K562 (cell line): ENCODE results near the gene PFKFB2. TPM values are rescaled to one million over a fixed set of nuclear protein-coding genes. Genes with fewer than 3 reads are reported as not detected.

Experiments
- DACH1 ChIP-seq: fragments of 450-650 bp; IDR thresholded peaks from 2 replicates; pipeline ENCODE4 v1.6.1; 2018; ENCODE audit not compliant: partially characterized antibody
- DPF2 ChIP-seq: fragments of 450-650 bp; IDR thresholded peaks from 2 replicates; pipeline ENCODE4 v1.6.1; 2016
- E2F3 ChIP-seq: fragments of 250-450 bp; sonication (Bioruptor Pico); IDR thresholded peaks from 2 replicates; pipeline ENCODE4 v1.4.0; 2020; ENCODE audit warnings: mild to moderate bottlenecking
- EP400 ChIP-seq: fragments of 450-650 bp; IDR thresholded peaks from 2 replicates; pipeline ENCODE4 v1.6.1; 2017; ENCODE audit warnings: antibody characterized with exemption, mild to moderate bottlenecking, moderate library complexity
- ESRRA ChIP-seq: fragments of 450-650 bp; IDR thresholded peaks from 2 replicates; pipeline ENCODE4 v1.6.1; 2014; ENCODE audit warnings: low read depth, mild to moderate bottlenecking, moderate library complexity, borderline replicate concordance
- HEY1 ChIP-seq: fragments of 250-450 bp; sonication (Bioruptor Pico); IDR thresholded peaks from 2 replicates; pipeline ENCODE4 v1.5.0; 2020; ENCODE audit warnings: mild to moderate bottlenecking, moderate library complexity, borderline replicate concordance
- HNRNPH1 ChIP-seq: fragments of 200-400 bp; formaldehyde crosslinking; optimal IDR thresholded peaks from 2 replicates; pipeline ENCODE3; 2017; ENCODE audit warnings: low read depth, mild to moderate bottlenecking, low read length, moderate library complexity
- HOXB6 ChIP-seq: fragments of 250-450 bp; sonication (Bioruptor Pico); IDR thresholded peaks from 2 replicates; pipeline ENCODE4 v1.5.1; 2022; ENCODE audit warnings: mild to moderate bottlenecking, borderline replicate concordance
- ID3 ChIP-seq, 2 experiments: fragments of 250-450 bp in 1 of 2; fragments of 450-650 bp in 1 of 2; sonication (Bioruptor Pico) in 1 of 2; IDR thresholded peaks; 2 replicates each; pipeline versions ENCODE4 v1.6.1 to v1.8.0; 2016 to 2021; ENCODE audit warnings: mild to moderate bottlenecking in 2 of 2, moderate library complexity in 2 of 2, missing compliant biosample characterization in 1 of 2, missing genetic modification characterization in 1 of 2
- KAT8 ChIP-seq: fragments of 450-650 bp; IDR thresholded peaks from 2 replicates; pipeline ENCODE4 v1.6.1; 2016; ENCODE audit warnings: low read depth, mild to moderate bottlenecking
- RFX5 ChIP-seq: IDR thresholded peaks from 2 replicates; pipeline ENCODE4 v1.6.1; 2011; ENCODE audit warnings: low read depth, mild to moderate bottlenecking, improper control_type of control experiment, low read length
- SAP30 ChIP-seq: fragments of 200-600 bp; sonication (generic); IDR thresholded peaks from 2 replicates; pipeline ENCODE4 v1.6.1; 2012; ENCODE audit warnings: borderline replicate concordance, low read depth, mild to moderate bottlenecking, moderate library complexity, low read length, control low read depth, inconsistent platforms; ENCODE audit not compliant: insufficient read depth, poor library complexity, severe bottlenecking
- SIRT6 ChIP-seq: IDR thresholded peaks from one replicate; pipeline ENCODE4 v1.6.1; 2012; ENCODE audit warnings: low read depth, mild to moderate bottlenecking, control low read depth, inconsistent platforms, low read length, moderate library complexity
- SMARCA5 ChIP-seq: fragments of 450-650 bp; IDR thresholded peaks from 2 replicates; pipeline ENCODE4 v1.6.1; 2016
- THRAP3 ChIP-seq: fragments of 450-650 bp; IDR thresholded peaks from 2 replicates; pipeline ENCODE4 v1.6.1; 2016; ENCODE audit warnings: mild to moderate bottlenecking, inconsistent platforms, borderline replicate concordance
- USF1 ChIP-seq: sonication (generic); formaldehyde crosslinking; IDR thresholded peaks from 2 replicates; pipeline ENCODE4 v1.9.0; 2022; ENCODE audit warnings: mild to moderate bottlenecking, missing genetic modification reagents
- YY1 ChIP-seq, 3 experiments: IDR thresholded peaks; 2 replicates each; pipeline ENCODE4 v1.6.1; 2011; ENCODE audit warnings: low read length in 2 of 3, mild to moderate bottlenecking in 2 of 3, moderate library complexity in 2 of 3, borderline replicate concordance in 1 of 3, control low read depth in 1 of 3, low read depth in 1 of 3; ENCODE audit not compliant: insufficient read depth in 3 of 3, insufficient replicate concordance in 2 of 3, control insufficient read depth in 1 of 3, insufficient read length in 1 of 3; ENCODE audit errors: extremely low read depth in 1 of 3
- ZBTB17 ChIP-seq: fragments of 450-650 bp; formaldehyde crosslinking; IDR thresholded peaks from 2 replicates; pipeline ENCODE4 v1.4.0; 2020; ENCODE audit warnings: mild to moderate bottlenecking
- ZC3H8 ChIP-seq: fragments of 450-650 bp; IDR thresholded peaks from 2 replicates; pipeline ENCODE4 v1.6.1; 2017
- ZFPM2 ChIP-seq: fragments of 250-450 bp; sonication (Bioruptor Pico); IDR thresholded peaks from 2 replicates; pipeline ENCODE4 v1.5.1; 2022; ENCODE audit warnings: mild to moderate bottlenecking
- ZKSCAN8 ChIP-seq: fragments of 200-800 bp; sonication (Bioruptor generic); IDR thresholded peaks from 2 replicates; pipeline ENCODE4 v1.6.1; 2016; ENCODE audit warnings: missing genetic modification characterization, missing compliant biosample characterization
- ZNF174 ChIP-seq: fragments of 250-450 bp; sonication (Bioruptor Pico); IDR thresholded peaks from 2 replicates; pipeline ENCODE4 v1.4.0; 2020; ENCODE audit warnings: mild to moderate bottlenecking
- ZNF347 ChIP-seq: fragments of 450-650 bp; formaldehyde crosslinking; IDR thresholded peaks from 2 replicates; pipeline ENCODE4 v1.4.0; 2020; ENCODE audit warnings: low read depth, mild to moderate bottlenecking, moderate library complexity
- ZNF445 ChIP-seq: fragments of 250-450 bp; sonication (Bioruptor Pico); IDR thresholded peaks from 2 replicates; pipeline ENCODE4 v1.4.0; 2020; ENCODE audit warnings: low read depth, mild to moderate bottlenecking, moderate library complexity
- ZNF551 ChIP-seq: fragments of 250-450 bp; sonication (Bioruptor Pico); IDR thresholded peaks from 2 replicates; pipeline ENCODE4 v1.5.0; 2021; ENCODE audit warnings: mild to moderate bottlenecking, moderate library complexity
- ZNF76 ChIP-seq: fragments of 250-450 bp; sonication (Bioruptor Pico); IDR thresholded peaks from 2 replicates; pipeline ENCODE4 v1.4.0; 2020; ENCODE audit warnings: mild to moderate bottlenecking, moderate library complexity, borderline replicate concordance
- ZNF77 ChIP-seq: fragments of 250-450 bp; sonication (Bioruptor Pico); IDR thresholded peaks from 2 replicates; pipeline ENCODE4 v1.5.0; 2020
- polyA plus RNA-seq, 8 experiments: library from polyadenylated mRNA; depleted of rRNA in 4 of 8; stranded (reverse) in 5 of 8; unstranded in 3 of 8; fragments of >200 nt; fragmentation: Nextera tagmentation in 2 of 8; fragmentation: Illumina TruSeq in 1 of 8; extraction: Ambion mirVana in 2 of 8; extraction: Trizol in 1 of 8; gene quantifications; 2 replicates each; pipeline versions ENCODE4 v1.2.1 to v1.2.3, GENCODE V29; 2011 to 2014; ENCODE audit warnings: inconsistent platforms in 1 of 8, missing spikeins in 1 of 8
- total RNA-seq, 7 experiments: library from RNA; depleted of rRNA in 6 of 7; stranded (reverse); fragments of >200 nt in 6 of 7; fragmentation: Illumina TruSeq in 2 of 7; extraction: Trizol in 2 of 7; gene quantifications; 2 replicates each; pipeline versions ENCODE4 v1.2.1 to v1.2.3, GENCODE V29; 2011 to 2021; ENCODE audit warnings: low replicate concordance in 1 of 7

The PFKFB2 gene
- total and polyA plus RNA-seq, 9 of the 15 experiments (the other 6 are each of a cell fraction or from before 2014, with no cell fraction given): 6.9 to 26.0 (median 16.4) TPM

GRCh38 chr1:207025146-207025880, 27.8 kb upstream of the PFKFB2 start (continued):
- TF ChIP-seq ZNF76 (CRISPR knock-in tag) (peak; percentile 91), HNRNPH1 (no peak), KAT8 (no peak), HEY1 (CRISPR knock-in tag) (peak; percentile 14; the same call in 1 of the 2 replicates), ZC3H8 (no peak), ZNF347 (CRISPR knock-in tag) (no peak), SMARCA5 (no peak), ZBTB17 (CRISPR knock-in tag) (peak; percentile 82; the same call in 1 of the 2 replicates), YY1 (IDR thresholded peaks at IDR 0.05; ENCODE audit: borderline replicate concordance in 1 of 3, control insufficient read depth in 1 of 3, extremely low read depth in 1 of 3, insufficient read depth in 3 of 3, insufficient read length in 1 of 3, insufficient replicate concordance in 2 of 3, low read depth in 1 of 3, low read length in 2 of 3) (no peak), E2F3 (CRISPR knock-in tag) (peak; percentile 66), EP400 (no peak; the same call in 1 of the 2 replicates), SIRT6 (no peak), ZNF551 (CRISPR knock-in tag) (0 out of 2 replicates have a peak, but pooled peaks have one; percentile 16), HOXB6 (CRISPR knock-in tag) (no peak), ID3 (CRISPR knock-in tag; IDR thresholded peaks at IDR 0.05) (no peak), ID3 (tag; IDR thresholded peaks at IDR 0.05) (peak; percentile 39; the same call in 1 of the 2 replicates), USF1 (CRISPR knock-in tag) (no peak), ZNF445 (CRISPR knock-in tag) (peak; percentile 69; the same call in 1 of the 2 replicates), ESRRA (no peak), DACH1 (no peak), ZKSCAN8 (no peak), DPF2 (no peak), THRAP3 (no peak), SAP30 (no peak), ZFPM2 (CRISPR knock-in tag) (no peak), RFX5 (no peak), ZNF77 (no peak), ZNF174 (peak; percentile 77; the same call in 1 of the 2 replicates)
